HG03045 (cell line): Measurements from ENCODE around the gene SPEF1.
A peak's percentile ranks its signal among the peaks of the same experiment; 100 is the strongest.
"Not testable (repeated sequence)": the region's sequence is repeated elsewhere in the genome, so short reads cannot be mapped to it uniquely, and the experiment has no call there.

Experiments used
- ATAC-seq: cut with Tn5 transposase; IDR thresholded peaks from one replicate; pipeline ENCODE4 v1.9.1; 2021; ENCODE audit warnings: mild to moderate bottlenecking, moderate library complexity; ENCODE audit not compliant: unreplicated experiment

Gene SPEF1

GRCh38 chr20:3811467-3812258 lies 30.4 kb upstream of the SPEF1 start:
- ATAC-seq: no peak

DNA sequence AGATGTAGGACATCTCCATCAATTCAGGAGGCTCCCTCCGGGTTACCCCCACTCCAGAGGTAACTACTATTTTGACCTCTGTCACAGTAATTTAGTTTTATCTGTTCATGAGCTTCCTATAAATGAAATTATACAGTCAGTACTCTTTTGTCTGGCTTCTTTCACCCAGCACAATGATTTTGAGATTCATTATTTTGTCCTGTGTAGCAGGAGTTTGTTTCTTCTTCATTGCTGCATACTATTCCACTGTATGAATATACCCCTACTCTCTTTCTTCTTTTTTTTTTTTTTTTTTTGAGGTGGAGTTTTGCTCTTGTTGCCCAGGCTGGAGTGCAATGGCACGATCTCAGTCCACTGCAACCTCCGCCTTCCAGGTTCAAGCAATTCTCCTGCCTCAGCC lies 27.3 kb upstream of the SPEF1 start:
- no peak for ATAC-seq

- no peak for ATAC-seq
Measured at GRCh38 chr20:3804781-3805180, 23.5 kb upstream of the SPEF1 start.

- ATAC-seq: no peak
Measured at GRCh38 chr20:3804254-3804751, 23.1 kb upstream of the SPEF1 start.

- no peak for ATAC-seq
Measured at GRCh38 chr20:3803854-3804253, 22.6 kb upstream of the SPEF1 start.

DNA sequence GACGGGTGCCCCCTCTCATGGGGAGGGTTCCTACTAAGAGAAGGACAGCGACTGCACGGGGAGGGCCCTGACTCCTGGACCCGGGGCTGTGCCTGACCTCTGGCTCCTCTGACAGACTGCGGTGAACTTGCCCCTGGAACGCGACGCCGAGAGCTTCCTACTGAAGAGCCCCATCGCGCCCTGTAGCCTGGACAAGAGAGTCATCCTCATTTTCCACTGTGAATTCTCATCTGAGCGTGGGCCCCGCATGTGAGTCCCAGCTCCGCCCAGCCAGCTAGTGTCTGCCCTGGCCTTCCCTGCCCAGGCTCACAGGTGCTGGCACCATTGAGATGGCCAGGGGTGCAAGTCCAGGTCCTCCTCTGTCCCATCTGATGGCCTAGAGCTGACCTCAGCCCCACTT lies 22.0 kb upstream of the SPEF1 start:
- no peak for ATAC-seq

DNA sequence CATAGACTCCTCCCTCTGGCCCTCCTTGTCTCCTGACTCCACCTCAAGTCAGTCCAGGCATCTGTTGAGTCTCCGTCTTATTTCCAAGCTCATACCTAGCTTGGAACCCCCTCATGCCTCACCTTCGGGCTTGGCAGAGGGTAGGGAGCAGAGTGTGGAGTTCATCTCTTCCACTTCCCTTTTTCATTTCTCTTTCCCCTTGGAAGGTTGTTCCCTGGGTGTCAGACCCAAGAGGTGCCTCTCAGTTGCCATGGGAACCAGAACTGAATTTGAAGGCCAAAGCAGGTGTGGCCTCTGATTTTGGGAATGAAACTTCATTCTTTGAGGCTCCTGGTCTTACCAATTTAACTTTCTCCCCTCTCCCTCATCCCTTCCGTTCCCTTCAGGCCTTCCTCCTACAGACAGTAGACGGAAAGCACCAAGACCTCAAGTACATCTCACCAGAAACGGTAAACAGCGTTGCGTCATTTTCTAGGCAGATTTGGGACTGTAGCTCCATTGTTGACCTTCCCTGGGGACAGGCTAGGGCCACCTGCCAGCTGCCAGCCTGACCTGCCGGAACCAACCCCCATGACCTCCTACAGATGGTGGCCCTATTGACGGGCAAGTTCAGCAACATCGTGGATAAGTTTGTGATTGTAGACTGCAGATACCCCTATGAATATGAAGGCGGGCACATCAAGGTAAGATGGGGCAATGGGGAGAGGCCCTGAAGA lies 21.4 kb upstream of the SPEF1 start:
- ATAC-seq: no peak

GRCh38 chr20:3801846-3802245 lies 20.6 kb upstream of the SPEF1 start:
- no peak for ATAC-seq

GRCh38 chr20:3801299-3801698 lies 20.1 kb upstream of the SPEF1 start:
- no peak for ATAC-seq

DNA sequence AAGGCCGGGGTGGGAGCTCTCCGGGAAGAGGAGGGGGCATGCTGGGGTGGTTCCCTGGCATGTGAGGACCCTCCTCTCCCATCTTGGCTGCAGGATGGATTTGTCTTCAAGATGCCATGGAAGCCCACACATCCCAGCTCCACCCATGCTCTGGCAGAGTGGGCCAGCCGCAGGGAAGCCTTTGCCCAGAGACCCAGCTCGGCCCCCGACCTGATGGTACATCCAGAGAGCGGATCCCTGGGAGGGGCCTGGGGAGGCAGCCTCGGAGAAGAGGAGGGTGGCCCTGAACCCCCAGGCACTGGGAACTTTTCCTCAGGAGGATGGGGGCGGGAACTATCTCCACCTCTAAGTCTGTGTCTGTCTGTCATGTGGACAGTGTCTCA lies 19.6 kb upstream of the SPEF1 start:
- no peak for ATAC-seq

DNA sequence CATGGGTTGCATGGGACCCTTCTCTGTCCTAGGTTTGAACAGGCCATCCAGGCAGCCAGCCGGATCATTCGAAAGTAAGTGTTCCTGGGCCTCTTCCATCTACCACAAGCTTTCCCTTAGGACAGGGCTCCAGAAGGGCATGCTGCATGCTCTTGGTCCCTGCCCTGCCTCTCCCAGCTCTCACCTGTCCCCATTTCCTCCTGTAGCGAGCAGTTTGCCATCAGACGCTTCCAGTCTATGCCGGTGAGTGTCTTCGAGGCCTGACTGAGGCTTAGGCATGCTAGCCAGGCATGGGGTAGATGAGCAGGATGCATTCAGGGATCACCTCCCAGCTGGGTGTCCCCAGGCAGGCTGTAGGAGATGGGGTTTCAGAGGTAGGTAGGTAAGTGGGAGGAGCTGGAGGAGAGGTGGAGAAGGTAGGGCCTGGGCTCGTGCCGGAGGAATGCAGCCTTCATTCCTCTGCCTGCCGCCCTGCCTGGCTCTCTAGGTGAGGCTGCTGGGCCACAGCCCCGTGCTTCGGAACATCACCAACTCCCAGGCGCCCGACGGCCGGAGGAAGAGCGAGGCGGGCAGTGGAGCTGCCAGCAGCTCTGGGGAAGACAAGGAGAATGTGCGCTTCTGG lies 19.1 kb upstream of the SPEF1 start:
- no peak for ATAC-seq

DNA sequence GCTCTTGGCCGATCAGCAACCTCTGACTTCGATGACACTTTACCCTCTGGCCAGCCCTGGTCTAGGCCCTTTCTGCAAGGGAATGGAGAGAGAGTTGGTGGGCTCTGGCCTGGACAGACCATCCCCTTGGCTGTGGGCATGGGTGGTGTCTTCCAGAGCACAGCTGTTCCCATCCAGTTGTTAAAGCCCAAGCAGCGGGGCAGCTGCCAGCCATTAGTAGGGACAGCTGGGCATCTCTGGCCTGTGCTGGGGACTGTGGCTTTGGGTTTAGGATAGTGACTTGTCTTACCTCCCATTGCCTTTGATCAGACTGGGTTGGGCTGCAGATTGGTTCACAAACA lies 17.6 kb upstream of the SPEF1 start:
- no peak for ATAC-seq

GRCh38 chr20:3798373-3798768 lies 17.1 kb upstream of the SPEF1 start:
- ATAC-seq: no peak

DNA sequence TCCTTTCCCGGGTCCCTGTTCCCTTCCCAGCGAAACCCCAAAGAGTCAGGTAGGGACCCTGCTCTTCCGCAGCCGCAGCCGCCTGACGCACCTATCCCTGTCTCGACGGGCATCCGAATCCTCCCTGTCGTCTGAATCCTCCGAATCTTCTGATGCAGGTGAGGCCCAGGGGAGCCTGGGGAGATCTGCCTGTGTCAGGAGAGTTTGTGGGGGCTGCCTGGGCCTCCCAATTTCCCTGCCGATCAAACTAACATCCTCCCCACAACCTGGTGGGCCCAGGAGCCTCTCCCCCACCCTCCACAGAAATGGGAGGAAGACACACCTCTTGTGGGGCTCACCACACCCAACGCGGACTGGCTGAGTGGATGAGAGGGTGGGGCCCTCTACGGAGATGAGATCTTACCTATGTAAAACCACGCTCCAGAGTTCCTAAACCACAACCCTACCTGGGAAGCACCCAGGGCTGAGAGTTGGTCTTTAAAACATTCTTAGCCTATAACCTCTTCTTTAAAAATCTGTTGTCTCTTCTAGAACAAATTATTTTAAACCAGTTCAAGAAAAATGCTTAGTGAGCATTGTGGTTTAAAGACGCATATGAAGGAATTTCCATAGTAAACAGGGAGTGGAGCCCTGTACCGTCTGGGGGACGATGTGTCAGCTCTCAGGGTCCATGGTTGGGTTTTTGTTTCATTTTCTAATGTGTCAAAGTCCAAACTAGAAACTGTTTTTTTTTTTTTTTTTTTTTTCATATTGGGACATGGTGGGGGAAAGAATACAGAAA lies 16.5 kb upstream of the SPEF1 start:
- ATAC-seq: no peak

DNA sequence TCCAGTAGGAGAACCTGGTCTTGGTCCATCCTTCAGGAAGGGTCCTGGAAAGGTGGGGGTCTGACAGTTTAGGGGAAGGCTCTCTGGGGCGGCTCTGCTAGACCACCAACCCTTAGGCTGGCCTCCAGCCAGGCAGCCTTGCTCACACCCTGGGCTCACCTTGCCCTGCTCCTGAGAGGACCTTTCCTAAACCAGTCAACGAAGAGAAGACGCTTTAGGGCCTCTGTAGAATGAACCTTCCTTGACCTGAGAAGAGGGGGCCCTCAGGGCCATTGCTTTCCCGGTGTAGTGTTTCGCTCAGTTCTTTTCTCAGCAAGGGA lies 15.9 kb upstream of the SPEF1 start:
- no peak for ATAC-seq

GRCh38 chr20:3796477-3797225 lies 15.4 kb upstream of the SPEF1 start:
- peak; percentile 4 for ATAC-seq

GRCh38 chr20:3795511-3796468 lies 14.5 kb upstream of the SPEF1 start, which contains the start of gene CDC25B:
CDC25B (plus strand) TSS chr20:3796310; CDS start chr20:3796532, 222 bp downstream.
- ATAC-seq: peak; percentile 58

- no peak for ATAC-seq
Measured at GRCh38 chr20:3794701-3795420, 13.6 kb upstream of the SPEF1 start.

DNA sequence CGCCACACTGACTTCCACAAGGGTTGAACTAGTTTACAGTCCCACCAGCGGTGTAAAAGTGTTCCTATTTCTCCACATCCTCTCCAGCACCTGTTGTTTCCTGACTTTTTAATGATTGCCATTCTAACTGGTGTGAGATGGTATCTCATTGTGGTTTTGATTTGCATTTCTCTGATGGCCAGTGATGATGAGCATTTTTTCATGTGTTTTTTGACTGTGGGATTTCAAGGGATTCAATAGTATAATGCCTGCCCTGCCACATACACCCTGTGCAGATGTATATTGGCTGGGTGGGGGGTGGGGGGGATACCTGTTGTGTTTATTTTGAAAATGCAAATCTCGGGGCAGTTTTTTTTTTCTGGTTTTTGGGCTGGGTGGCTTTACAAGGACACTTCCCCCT lies 12.9 kb upstream of the SPEF1 start:
- not testable (repeated sequence) for ATAC-seq
